ENCODE measurements around the gene DTX2.
"Not testable (repeated sequence)": the region's sequence is repeated elsewhere in the genome, so short reads cannot be mapped to it uniquely, and the experiment has no call there.

DNA sequence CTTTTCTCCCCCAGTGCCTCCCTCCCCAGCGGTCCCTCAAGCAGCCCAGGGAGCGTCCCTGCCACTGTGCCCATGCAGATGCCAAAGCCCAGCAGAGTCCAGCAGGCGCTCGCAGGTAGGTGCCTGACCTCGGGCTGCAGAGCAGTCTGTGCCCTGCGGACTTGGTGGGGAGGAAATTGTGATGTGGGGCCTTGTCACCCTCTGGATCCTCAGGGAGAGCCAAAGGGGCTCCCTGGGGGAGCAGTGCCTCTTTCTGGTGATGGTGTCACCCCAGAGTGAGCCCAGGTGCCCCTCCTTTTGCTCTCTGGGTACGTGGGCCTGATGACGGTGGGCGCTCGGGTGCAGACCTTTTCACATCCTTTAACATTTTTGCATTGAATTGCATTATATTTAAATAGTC is 30.6 kb downstream of the DTX2 start:
- TF ChIP-seq, protein P1, sequence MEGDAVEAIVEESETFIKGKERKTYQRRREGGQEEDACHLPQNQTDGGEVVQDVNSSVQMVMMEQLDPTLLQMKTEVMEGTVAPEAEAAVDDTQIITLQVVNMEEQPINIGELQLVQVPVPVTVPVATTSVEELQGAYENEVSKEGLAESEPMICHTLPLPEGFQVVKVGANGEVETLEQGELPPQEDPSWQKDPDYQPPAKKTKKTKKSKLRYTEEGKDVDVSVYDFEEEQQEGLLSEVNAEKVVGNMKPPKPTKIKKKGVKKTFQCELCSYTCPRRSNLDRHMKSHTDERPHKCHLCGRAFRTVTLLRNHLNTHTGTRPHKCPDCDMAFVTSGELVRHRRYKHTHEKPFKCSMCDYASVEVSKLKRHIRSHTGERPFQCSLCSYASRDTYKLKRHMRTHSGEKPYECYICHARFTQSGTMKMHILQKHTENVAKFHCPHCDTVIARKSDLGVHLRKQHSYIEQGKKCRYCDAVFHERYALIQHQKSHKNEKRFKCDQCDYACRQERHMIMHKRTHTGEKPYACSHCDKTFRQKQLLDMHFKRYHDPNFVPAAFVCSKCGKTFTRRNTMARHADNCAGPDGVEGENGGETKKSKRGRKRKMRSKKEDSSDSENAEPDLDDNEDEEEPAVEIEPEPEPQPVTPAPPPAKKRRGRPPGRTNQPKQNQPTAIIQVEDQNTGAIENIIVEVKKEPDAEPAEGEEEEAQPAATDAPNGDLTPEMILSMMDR (IDR thresholded peaks at IDR 0.05) = not testable (repeated sequence)
- not testable (repeated sequence) for TF ChIP-seq POLR2A (IDR thresholded peaks at IDR 0.05; ENCODE audit: low read depth); EP300 (IDR thresholded peaks at IDR 0.05)

All from esophagus muscularis mucosa (tissue), 4 donors.